Measurements from ENCODE around the gene TAB2.

Gene TAB2

DNA sequence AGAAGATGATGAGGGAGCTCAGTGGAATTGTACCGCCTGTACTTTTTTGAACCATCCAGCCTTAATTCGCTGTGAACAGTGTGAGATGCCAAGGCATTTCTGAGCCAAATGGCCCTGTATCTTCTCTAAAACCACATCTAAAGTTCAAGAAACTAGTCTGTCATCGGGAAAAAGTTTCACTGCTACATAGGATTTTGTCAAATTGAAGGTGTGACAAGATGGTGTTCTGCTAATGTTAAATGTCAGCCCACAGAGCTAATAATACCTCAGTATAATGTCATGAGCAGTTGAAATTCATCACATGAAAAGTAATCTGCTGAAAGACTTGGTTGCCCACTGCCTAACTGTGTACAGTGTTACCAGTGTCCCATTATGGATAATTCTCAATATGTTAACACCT is 92.1 kb downstream of the TAB2 start:
- no peak overlapping the region for H3K4me3 ChIP-seq (ENCODE audit: low read depth, low read length)

DNA sequence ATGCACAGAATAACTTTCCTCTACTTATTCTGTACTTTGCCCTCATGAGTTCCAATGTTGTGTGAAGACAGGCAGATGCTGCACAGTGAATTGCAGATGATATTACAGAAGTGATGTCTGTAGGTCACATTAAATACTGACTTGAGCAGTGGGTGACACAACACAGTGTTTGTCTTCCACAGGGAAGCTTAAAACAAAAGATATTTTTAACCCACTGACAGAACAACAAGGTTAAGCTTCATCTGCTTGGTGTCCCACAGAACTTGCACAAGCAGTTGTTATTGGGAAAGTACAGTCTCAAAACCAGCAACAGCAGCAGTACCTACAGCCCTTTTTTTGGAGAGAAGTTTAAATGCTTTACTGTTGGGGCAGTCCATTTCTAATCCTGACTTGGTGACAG is 93.0 kb downstream of the TAB2 start:
- no peak overlapping the region for H3K4me3 ChIP-seq (ENCODE audit: low read depth, low read length)

DNA sequence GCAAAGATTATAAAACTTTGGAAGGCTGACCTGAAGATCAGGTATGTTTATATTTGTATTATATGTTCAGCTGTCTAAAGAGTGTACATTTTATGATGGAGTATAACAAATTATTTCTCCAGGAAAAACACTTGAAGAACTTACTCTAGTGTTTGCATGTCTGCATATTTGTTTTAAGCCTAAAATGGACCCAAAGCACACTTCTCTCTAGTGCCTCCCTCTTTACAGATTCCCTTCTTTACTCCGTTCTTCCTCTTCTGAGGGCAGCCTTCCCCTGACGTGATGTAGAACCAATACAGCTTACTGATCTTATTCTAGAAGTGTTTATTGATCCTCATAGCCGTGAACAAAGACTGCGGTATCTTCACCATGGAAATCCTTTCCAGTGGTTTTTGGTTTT is 96.5 kb downstream of the TAB2 start:
- H3K4me3 ChIP-seq (ENCODE audit: low read depth, low read length) = no peak overlapping the region

DNA sequence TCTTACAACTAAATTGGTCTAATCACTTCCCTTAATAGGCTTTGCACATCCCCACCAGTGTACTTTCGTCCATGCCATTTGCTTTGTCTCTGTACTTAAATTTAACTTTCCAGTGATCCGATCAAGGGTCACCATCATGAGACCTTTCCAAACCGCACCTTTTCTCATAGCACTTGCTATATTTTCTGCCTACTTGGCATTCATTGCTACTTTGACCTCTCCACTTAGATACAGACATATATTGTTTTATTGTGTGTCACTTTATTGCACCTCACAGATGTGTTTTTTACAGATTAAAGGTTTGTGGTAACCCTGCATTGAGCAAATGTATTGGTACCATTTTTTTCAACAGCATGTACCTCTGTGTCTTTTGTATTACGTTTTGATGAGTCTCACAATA is 97.3 kb downstream of the TAB2 start:
- no peak overlapping the region for H3K4me3 ChIP-seq (ENCODE audit: low read depth, low read length)

DNA sequence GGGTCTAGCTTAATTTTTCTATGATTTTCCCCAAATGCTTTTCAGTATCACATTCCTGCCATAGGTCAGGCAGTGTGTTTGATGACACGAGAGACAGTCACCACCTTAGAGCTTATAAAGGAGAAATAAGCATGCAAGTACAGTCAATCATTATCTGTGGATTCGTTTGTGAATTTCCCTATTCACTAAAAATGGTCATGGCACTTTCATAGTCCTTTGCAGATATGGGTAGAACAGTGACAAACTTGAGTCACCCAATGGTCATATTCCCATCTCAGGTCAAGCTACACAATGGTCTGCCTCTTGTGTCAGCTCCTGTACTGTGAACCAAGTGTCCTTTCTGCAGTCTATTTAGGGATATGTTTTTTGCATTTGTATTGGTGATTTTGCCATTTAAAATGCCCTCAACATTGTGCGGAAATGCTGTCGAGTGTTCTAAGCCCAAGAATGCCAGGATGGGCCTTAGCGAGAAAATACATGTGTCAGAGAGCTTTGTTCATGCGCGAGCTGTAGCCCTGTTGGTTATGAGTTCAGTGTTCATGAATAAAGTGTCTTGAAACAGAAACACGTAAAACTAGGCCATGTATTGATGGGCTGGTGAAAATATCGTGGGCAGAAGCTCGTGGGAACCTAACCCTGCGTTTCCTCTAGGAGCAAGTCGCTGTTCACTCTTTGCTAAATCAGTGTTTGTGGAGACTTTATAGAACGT is 102.3 kb downstream of the TAB2 start:
- no peak overlapping the region for H3K4me3 ChIP-seq (ENCODE audit: low read depth, low read length)

DNA sequence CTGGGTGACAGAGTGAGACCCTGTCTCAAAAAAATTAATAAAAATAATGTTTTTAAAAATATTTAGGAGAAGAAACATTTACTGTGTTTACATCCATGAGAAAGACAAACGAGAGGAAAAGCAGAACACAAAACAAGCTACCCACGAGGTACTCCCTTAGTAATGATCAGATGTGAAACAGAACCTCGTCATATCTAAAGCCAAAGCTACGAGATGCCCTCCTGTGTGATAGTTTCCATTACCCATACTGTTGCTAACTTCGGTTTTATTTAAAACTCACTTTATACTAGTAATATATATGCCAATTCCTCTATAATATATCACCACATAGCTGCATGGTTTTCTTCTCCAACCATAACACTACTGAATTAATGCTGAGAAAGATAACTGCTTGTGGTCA is 103.6 kb downstream of the TAB2 start:
- H3K4me3 ChIP-seq (ENCODE audit: low read depth, low read length) = no peak overlapping the region

DNA sequence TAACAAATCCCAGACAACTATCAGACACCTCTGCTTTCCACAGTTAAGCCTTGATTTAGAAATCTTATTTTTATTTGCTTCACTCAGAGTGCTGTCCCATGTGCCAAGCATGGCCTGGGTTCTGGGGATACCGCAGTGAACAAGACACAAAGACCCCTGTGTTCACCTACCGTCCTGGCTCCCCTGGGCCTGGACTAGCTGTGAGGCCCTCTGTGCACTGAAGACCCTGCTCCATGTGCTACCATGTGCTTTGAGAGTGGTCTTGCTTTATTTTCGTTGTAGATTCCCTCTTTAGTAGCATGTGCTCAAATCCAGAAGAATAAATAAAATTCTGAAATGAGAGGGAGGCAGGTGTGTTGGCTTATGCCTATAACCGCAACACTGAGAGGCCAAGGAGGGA is 105.1 kb downstream of the TAB2 start:
- no peak overlapping the region for H3K4me3 ChIP-seq (ENCODE audit: low read depth, low read length)

DNA sequence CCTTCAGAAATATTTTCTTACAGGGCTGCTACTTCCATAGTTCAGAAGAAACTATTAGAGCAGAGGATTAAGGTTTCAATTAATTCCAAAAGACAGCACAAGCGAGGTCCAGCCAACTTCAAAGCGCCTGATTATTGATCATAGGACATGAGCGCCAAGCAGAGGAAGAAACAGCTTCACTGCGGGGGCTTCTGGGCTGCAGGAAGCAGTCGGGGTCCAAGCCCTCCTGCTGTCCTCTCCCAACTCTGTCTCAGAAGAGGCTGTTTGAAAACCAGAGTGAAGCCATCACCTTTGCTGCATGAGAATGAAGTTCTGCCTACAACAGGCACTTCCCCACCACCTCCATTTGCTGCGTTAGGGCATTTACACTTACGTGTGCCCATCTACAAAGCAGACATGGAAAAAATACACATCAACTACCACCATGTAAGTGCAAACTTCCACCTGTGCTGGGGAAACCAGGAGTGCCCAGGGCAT is 106.5 kb downstream of the TAB2 start:
- H3K4me3 ChIP-seq (ENCODE audit: low read depth, low read length) = no peak overlapping the region

DNA sequence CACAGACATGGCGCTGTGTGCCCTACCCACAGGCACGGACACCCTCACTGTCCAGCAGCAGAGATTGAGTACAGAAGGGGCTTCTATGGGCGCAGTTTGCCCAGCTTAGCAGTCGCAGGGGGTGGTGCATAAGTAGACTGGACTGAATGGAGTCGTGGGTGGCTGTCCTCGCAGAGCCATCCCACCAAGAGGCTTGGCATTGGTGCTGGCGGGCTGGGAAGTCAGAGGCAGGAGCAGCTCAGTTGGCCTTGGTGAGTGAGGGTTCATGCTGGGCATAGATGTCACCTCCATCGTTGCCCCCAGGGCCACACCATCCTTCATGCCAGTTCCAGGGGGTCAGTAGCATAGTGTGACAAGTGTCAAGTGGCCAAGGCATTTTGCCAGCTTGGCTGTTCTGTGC is 107.7 kb downstream of the TAB2 start:
- H3K4me3 ChIP-seq (ENCODE audit: low read depth, low read length) = no peak overlapping the region

DNA sequence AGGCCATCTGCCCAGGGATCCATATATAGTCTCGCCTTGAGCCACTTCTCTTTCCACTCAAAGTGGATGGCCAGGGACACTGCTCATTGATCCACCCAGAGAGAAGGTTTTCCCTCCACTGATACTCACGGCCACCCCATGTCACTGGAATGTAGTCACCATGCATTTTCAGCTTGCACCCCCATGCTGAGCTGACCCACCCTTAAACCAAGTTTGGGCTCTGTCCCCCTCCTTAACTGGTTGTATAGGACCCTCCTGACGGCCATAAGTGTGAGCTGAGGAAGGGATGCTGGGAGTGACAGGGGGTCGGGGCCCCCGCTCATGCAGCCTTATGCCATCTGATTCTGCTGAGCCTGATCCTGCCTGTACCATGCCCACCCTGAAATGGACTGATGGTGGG is 108.2 kb downstream of the TAB2 start:
- H3K4me3 ChIP-seq (ENCODE audit: low read depth, low read length) = no peak overlapping the region

DNA sequence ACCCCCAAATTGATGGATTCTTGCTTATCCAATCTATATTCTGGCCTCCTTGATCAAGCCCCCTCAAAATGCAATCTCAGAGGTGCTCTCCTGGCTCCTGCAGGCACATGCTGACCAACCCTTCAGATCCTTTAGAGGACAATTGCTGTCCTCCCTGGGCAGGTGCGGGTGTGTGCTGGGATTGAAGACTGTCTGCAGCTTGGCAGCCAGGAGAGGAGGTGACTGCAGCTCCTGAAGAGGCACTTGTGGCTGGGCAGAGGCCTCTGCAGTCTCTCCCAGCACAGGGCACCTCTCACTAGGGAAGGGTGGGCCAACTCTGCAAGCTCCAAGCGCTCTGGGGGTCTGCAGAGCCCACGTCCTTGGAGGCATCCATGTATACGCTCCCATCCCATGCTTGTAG is 111.1 kb downstream of the TAB2 start:
- no peak overlapping the region for H3K4me3 ChIP-seq (ENCODE audit: low read depth, low read length)

DNA sequence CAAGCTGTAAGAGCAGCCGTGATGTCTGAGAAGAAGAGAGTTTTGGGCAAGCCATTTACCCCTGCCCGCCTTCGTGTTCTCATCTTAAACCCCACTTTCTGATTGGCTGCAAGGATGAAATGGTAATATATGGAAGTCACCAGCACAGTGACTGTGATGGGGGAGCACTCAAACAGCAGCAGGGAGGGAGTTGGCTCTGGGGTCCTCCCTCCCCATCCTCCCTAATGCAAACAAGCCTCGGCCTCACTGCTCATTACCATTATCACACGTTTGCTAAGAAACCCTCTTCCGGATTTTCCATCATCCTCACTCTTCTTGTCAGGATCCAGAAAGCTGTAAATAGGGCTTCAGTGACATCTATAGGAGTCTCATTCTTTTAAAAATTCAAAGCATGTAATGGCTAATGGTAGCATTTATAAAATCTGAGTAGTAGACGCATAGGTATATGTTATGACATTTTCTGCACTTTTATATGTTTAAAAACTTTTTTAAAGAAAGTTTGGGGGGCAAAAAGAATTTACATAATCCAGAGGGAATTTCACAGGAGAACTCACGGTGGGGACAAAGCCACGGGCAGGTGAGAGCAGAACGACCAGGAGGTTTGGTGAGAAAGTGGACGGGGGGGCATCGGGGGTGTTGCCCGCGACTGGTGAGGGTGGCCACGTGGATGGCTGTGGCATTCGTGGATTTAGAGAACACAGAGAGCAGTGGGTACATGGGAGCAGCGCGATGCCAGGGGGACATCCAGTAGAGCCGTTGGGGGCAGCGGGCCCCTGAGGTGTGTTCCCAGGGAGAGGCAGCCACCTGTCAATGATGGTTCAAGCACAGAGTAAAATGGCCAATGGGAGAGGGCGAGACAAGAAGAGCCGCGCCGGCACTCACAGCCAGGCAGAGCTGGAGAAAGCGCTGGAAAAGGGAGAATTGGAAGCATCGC is 112.2 kb downstream of the TAB2 start:
- no peak overlapping the region for H3K4me3 ChIP-seq (ENCODE audit: low read depth, low read length)

DNA sequence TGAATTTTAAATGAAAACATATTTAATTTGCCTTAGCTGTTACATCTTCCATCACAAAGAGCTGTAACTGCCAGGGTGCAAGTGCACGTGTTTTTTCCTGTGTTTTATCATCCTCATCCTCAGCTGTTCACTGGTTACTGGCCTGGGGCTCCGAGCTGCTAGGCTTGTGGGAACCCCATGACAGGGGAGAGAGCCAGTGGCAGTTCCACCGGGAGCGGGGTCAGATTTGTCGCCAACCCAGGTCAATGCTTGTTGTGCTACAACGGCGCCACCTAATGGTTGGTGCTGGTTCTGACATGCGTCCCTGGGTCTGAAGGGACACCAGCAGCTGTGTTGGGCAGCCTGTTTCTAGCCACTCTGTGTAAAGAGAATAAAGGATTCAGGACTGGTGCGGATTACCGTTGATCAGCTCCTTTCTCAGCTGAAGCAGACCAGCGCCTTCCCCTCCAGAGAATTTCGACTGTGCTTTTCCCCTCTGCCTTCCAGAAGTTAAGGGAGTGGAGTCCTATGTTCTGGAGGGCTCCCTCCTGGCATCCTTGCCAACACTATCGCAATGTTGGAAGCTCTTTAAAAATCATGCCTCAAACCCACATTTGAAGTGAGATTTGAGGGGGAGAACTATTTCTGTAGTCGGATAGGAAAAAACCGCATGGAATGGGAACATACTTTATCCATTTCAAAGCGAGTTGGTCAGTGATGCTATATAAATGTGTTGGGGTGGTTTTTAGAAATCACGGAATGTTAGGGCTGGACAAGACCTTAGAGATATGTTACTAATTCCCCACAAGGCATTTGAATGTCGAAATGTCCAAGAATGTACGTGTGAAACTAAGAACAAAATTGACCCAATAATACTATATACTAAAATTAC is 114.6 kb downstream of the TAB2 start:
- no peak overlapping the region for H3K4me3 ChIP-seq (ENCODE audit: low read depth, low read length)

DNA sequence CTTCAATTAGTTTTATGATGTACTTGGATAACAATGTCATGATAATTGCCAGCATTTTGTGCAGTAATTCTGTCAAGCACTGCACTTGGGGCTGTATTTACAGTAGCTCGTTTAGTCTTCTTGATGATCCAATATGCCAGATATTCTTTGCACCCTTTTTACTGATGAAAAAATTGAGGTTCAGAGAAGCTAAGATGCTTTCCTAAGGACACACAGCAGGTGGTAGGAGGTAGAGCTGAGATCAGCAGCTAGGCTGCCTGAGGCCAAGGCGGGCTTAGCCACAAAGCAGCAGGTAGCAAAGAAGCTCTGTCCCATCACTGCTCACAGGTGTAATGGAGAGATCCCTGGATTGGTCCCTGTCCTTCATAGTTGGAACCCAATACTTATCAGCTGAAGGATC is 115.9 kb downstream of the TAB2 start:
- H3K4me3 ChIP-seq (ENCODE audit: low read depth, low read length) = no peak overlapping the region

DNA sequence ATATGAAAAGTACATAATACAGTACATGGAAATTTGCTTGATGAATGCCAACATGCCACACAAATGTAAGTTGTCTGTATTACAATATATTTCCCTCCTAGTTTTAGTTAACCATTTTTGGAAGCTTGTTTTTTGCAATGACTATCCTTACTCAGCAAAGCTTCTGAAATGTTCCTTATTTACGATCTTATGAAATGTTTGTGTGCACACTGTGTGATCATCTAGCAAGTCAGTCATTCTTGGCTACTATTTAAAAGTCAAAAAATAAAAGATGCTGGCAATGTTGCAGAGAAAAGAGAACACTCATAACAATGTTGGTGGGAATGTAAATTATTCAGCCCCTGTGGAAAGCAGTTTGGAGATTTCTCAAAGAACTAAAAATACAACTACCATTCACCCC is 116.4 kb downstream of the TAB2 start:
- H3K4me3 ChIP-seq (ENCODE audit: low read depth, low read length) = no peak overlapping the region

DNA sequence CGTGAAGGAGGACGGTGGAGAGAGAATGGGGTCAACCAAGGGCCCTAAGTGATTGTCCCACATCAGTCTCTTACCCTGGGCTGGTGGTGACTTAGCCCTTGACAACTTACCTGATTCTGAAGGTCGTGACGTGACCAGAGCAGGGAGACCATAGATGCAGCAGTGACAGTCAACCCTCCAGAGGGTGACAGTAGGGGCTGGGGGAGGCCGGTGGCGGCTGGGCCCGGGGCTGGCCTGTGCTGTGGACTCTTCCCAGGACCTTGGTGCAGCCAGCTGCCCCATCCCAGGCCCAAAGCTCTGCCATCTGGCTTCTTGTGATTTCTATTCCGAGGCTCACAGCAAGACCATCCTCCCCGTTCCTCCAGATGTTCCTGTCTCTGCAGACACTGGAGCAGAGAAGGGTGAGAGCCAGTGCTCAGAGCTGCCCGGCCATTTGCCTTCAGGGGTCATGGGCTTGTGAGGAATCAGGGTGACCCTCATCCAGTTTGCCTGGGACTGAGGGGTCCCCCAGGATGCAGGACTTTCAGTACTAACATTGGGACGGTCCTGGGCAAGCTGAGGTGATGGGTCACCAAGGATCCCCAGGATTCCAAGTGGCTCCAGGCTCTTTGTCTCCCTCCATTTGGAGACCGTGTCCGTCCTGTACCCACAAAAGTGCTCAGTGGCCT is 118.5 kb downstream of the TAB2 start:
- no peak overlapping the region for H3K4me3 ChIP-seq (ENCODE audit: low read depth, low read length)

DNA sequence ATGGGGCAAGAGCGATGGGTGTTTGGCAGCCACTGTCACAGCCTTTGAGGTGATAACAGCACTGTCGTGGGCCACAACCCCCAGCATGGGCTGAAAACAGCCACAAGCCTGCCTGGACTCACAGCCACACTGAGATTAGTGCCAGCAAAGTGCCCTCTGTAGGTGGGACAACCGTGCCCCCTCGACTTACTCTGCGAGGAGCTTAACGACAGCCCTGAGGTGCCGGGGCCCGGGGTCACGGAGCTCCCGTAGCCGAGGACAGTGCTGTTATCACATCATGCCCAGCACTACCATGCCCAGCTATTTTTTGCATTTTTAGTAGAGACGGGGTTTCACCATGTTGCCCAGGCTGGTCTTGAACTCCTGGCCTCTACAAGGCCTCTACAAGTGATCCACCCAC is 119.1 kb downstream of the TAB2 start:
- no peak overlapping the region for H3K4me3 ChIP-seq (ENCODE audit: low read depth, low read length)

DNA sequence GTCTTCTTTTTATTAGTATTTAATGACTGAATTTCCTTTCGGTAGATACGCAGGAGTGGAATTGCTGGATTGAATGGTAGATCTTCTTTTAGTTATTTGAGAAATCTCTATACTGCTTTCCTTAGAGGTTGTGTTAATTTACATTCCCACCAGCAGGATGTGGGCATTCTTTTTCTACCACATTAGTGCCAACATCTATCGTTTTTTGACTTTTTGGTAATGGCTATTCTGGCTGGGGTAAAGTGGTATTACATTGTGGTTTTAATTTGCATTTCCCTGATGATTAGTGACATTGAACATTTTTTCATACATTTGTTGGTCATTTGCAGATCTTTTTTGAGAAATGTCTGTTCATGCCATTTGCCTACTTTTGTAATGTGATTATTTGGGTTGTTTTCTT is 119.7 kb downstream of the TAB2 start:
- H3K4me3 ChIP-seq (ENCODE audit: low read depth, low read length) = no peak overlapping the region

DNA sequence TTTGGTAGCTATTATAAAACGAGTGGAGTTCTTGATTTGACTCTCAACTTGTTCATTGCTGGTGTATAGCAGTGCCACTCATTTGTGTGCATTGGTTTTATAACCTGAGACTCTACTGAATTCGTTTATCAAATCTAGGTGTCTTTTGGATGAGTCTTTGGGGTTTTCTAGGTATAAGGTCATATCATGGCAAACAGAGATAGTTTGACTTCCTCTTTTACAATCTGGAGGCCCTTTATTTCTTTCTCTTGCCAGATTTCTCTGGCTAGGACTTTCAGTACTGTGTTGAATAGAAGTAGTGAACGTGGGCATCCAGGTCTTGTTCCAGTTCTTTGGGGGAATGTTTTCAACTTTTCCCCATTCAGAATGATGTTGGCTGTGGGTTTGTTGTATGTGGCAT is 121.3 kb downstream of the TAB2 start:
- H3K4me3 ChIP-seq (ENCODE audit: low read depth, low read length) = no peak overlapping the region

DNA sequence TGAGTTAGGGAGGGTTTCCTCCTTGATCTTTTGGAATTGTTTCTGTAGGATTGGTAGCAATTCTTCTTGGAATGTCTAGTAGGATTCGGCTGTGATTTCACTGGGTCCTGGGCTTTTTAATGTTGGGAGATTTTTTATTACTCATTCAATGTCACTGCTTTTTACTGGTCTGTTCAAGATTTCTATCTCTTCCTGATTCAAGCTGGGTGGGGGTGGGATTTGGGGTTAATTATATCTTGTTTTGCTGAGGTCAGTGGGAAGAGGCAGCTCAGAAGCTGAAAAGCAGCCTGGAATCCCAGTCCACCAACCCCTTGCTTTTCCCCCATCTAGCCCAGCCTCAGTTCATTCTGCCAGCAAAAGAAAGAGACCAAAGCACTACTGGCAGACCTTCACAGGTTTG is 122.1 kb downstream of the TAB2 start:
- H3K4me3 ChIP-seq (ENCODE audit: low read depth, low read length) = no peak overlapping the region

Measured in iPS-11a (cell line).